Endothelial cell (in vitro differentiated cells): ENCODE data around the gene RAD51B. TPM values are rescaled to one million over a fixed set of nuclear protein-coding genes. Genes with fewer than 3 reads are reported as not detected.

Experiments used
- DNase-seq: peaks from one replicate; pipeline ENCODE4 v3.0.0; 2021; ENCODE audit warnings: low spot score
- H3K27ac Mint-ChIP-seq: one replicate; pipeline ENCODE4 v1.8.0; 2021; ENCODE audit warnings: mixed read lengths, inconsistent platforms; ENCODE audit not compliant: unreplicated experiment
- H3K27me3 Mint-ChIP-seq: one replicate; pipeline ENCODE4 v1.8.0; 2021; ENCODE audit warnings: mild to moderate bottlenecking, moderate library complexity, mixed read lengths, inconsistent platforms; ENCODE audit not compliant: unreplicated experiment
- H3K36me3 Mint-ChIP-seq: one replicate; pipeline ENCODE4 v1.8.0; 2021; ENCODE audit warnings: mild to moderate bottlenecking, low read depth, mixed read lengths, inconsistent platforms; ENCODE audit not compliant: unreplicated experiment
- H3K4me1 Mint-ChIP-seq: one replicate; pipeline ENCODE4 v1.8.0; 2021; ENCODE audit warnings: mild to moderate bottlenecking, mixed read lengths, inconsistent platforms; ENCODE audit not compliant: unreplicated experiment
- H3K4me3 Mint-ChIP-seq: one replicate; pipeline ENCODE4 v1.8.0; 2021; ENCODE audit warnings: mild to moderate bottlenecking, mixed read lengths, inconsistent platforms; ENCODE audit not compliant: unreplicated experiment
- H3K9me3 Mint-ChIP-seq: one replicate; pipeline ENCODE4 v1.8.0; 2021; ENCODE audit warnings: mixed read lengths, inconsistent platforms; ENCODE audit not compliant: unreplicated experiment
- total RNA-seq: library from RNA; stranded (reverse); fragmentation: NEBNext Ultra II Directional; extraction: Animal tissue kit (Norgen Biotek cat#: 25700); gene quantifications from one replicate; pipeline ENCODE4 v1.2.1, GENCODE V29; 2021; ENCODE audit not compliant: unreplicated experiment
- TF ChIP-seq, protein P1 (sequence below): fragments of 200-600 bp; sonication (generic); IDR thresholded peaks from one replicate; pipeline ENCODE4 v1.5.0; 2021; ENCODE audit warnings: antibody characterized with exemption; ENCODE audit not compliant: unreplicated experiment

Gene RAD51B
- total RNA-seq, 1 donor from 2014 or later: 23.5 TPM

DNA sequence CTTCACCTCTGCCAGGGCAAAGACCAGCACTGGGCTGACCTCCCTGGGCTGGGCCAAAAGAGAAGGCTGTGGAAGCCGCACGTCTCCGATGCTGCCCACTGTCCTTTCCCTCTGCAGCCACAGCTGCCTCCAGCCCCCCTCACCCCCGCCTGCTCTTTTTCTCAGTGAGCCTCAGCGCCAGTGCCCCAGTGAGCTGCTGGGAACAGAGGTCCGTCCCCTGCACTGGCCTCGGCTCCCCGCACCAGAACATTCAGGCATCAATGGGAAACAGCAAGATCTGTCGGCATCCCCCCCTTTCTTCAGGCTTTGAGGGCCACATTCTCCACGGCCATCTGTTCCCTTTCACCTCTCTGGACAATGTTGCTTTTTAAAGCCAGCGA, 575.2 kb downstream of the RAD51B start:
- Mint-ChIP-seq H3K36me3 (no peaks in the 10 kb centered on the region), H3K27ac (no peak overlapping the region), H3K4me1 (peaks cover 30% of the 10 kb centered on the region), H3K27me3 (no peaks in the 10 kb centered on the region), H3K4me3 (no peak overlapping the region), H3K9me3 (no peaks in the 10 kb centered on the region)
- DNase-seq: no peak
- TF ChIP-seq, protein P1, sequence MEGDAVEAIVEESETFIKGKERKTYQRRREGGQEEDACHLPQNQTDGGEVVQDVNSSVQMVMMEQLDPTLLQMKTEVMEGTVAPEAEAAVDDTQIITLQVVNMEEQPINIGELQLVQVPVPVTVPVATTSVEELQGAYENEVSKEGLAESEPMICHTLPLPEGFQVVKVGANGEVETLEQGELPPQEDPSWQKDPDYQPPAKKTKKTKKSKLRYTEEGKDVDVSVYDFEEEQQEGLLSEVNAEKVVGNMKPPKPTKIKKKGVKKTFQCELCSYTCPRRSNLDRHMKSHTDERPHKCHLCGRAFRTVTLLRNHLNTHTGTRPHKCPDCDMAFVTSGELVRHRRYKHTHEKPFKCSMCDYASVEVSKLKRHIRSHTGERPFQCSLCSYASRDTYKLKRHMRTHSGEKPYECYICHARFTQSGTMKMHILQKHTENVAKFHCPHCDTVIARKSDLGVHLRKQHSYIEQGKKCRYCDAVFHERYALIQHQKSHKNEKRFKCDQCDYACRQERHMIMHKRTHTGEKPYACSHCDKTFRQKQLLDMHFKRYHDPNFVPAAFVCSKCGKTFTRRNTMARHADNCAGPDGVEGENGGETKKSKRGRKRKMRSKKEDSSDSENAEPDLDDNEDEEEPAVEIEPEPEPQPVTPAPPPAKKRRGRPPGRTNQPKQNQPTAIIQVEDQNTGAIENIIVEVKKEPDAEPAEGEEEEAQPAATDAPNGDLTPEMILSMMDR: no peak

DNA sequence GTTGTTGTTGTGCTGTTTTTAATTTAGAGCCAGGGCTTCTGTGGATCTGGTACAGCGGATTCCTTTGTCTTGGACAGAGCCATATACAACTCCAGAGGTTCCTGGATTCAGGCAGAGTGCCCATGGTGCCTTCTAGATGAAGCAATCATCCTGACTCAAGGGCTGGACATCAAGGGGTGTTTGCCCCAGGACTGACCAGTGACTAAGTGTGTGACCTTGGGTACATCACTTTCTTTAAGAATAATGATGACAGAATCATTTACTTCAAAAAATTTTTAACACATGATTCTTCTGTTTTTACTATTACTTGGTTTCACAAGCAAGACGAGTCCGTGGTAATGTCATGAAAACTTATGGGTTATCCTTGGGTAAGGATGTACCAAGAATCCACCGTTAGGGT, 576.0 kb downstream of the RAD51B start:
- Mint-ChIP-seq H3K4me3 (no peak overlapping the region), H3K9me3 (no peaks in the 10 kb centered on the region), H3K27me3 (no peaks in the 10 kb centered on the region), H3K36me3 (no peaks in the 10 kb centered on the region), H3K27ac (peak overlapping the region; percentile 61), H3K4me1 (peaks cover 30% of the 10 kb centered on the region)
- TF ChIP-seq, protein P1: no peak
- DNase-seq: no peak

DNA sequence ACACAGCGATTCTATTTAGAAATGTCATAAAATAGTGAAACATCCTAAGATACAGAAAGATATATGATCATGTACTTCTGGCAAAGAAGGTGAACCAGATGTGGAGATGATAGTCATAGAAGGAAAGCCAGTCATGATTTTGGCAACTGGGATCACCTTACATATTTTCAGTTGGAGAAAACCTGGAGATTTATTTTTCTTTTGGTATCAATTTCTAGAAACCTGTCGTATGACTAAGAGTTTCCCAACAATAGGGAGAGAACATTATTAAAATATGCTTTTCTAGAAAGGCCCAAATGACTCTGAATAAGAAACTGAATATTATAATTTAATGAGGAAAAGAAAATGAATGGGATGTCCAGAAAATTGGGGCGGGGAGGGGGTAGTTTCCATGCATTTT, 576.9 kb downstream of the RAD51B start:
- Mint-ChIP-seq H3K27me3 (no peaks in the 10 kb centered on the region), H3K36me3 (no peaks in the 10 kb centered on the region), H3K9me3 (no peaks in the 10 kb centered on the region), H3K4me3 (no peak overlapping the region), H3K27ac (no peak overlapping the region), H3K4me1 (peaks cover 32% of the 10 kb centered on the region)
- TF ChIP-seq, protein P1: no peak
- DNase-seq: no peak

DNA sequence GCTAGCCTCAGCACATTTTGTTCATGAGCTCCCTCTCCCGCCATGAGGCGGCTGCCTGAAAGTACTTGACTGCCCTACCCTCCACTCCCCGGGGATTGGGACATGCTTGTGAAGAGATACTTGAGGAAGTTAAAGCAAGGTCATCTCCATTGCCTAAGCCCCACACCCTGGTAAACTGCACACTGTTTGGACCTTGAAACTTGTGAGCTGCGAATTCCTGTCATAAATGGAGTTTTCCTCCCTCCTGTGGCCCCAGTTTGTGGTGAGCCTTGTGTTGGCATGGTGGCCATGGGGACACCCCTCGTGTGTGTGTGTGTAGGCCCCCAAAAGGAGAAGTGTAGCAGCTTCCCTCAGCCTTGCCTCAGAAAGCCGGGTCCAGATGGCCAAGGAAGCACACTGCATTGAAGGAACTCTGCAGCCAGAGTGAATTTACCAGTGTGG, 577.8 kb downstream of the RAD51B start:
- H3K27ac Mint-ChIP-seq: no peak overlapping the region
- peaks cover 30% of the 10 kb centered on the region for H3K4me1 Mint-ChIP-seq
- H3K4me3 Mint-ChIP-seq: no peak overlapping the region
- no peaks in the 10 kb centered on the region for H3K27me3 Mint-ChIP-seq
- H3K36me3 Mint-ChIP-seq: no peaks in the 10 kb centered on the region
- no peak for DNase-seq
- TF ChIP-seq, protein P1: no peak
- H3K9me3 Mint-ChIP-seq: no peaks in the 10 kb centered on the region

DNA sequence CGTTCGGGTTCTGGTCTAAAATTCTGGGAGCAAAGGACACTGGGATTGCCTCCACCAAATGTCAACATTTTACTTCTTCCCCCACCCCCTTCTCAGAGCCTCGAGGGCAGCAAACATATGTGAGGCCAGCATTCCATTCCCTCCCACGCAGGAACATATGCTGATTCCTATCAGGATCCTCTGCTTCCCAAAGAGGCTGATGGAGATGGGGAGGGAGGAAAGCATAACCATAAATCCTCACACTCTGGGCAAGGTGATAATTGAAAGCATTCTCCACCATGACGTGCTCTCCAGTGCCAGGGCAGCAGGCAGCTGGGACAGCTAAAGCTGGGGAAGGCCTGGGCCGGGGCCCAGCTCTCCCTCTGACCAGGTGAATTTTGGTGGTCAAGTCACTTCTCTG, 578.2 kb downstream of the RAD51B start:
- Mint-ChIP-seq H3K27ac (no peak overlapping the region), H3K9me3 (no peaks in the 10 kb centered on the region), H3K4me3 (no peak overlapping the region), H3K36me3 (no peaks in the 10 kb centered on the region), H3K4me1 (peaks cover 26% of the 10 kb centered on the region), H3K27me3 (no peaks in the 10 kb centered on the region)
- DNase-seq: no peak
- TF ChIP-seq, protein P1: no peak
